GM06990 (cell line): Measurements from ENCODE around the gene CDC42BPA.
"Not testable (repeated sequence)": the region's sequence is repeated elsewhere in the genome, so short reads cannot be mapped to it uniquely, and the experiment has no call there.

Experiments
- DNase-seq: peaks from one replicate; pipeline ENCODE4 v3.0.0-alpha.2; 2011; ENCODE audit not compliant: insufficient read length; ENCODE audit errors: extremely low read depth
- H3K27me3 ChIP-seq: replicated peaks from 2 replicates; pipeline ENCODE4 v1.6.0; 2011; ENCODE audit warnings: low read length; ENCODE audit not compliant: control insufficient read depth, insufficient read depth
- H3K36me3 ChIP-seq: 2 replicates; pipeline ENCODE4 v1.5.1; 2011; ENCODE audit warnings: low read length; ENCODE audit not compliant: control insufficient read depth, insufficient read depth
- H3K4me3 ChIP-seq: replicated peaks from 2 replicates; pipeline ENCODE4 v1.5.1; 2011; ENCODE audit warnings: low read depth, mild to moderate bottlenecking, control low read depth, low read length
- TF ChIP-seq, protein P1 (sequence below): IDR thresholded peaks from 2 replicates; pipeline ENCODE4 v1.5.1; 2011; ENCODE audit warnings: low read length, control low read depth, mild to moderate bottlenecking, inconsistent platforms; ENCODE audit not compliant: insufficient read depth, poor library complexity, severe bottlenecking

The CDC42BPA gene

DNA sequence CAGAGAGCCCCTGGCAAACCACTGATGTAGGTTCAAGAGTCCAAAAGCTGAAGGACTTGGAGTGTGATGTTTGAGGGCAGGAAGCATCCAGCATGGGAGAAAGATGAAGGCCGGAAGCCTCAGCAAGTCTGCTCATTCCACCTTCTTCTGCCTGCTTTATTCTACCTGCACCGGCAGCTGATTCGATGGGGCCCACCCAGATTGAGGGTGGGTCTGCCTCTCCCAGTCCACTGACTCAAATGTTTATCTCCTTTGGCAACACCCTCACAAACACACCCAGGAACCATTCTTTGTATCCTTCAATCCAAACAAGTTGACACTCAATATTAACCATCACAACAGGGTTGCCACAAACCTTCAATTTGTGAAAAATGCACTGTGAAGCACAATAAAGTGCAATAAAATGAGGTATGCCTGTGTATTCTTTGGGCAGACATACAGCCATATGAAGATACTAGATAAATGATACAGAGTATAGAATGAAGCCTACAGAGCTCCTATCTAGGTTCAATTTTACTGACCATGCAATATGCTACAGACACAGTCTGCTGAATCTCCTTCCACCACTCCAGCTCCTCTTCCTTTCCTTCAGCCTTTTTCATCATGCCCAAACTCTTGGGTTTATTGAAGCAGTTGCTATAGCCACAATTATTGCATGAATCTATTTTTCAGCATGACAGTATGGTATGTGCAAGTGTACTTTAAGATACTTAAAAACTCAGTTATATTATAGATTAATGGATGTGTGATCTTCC lies 24.0 kb upstream of the CDC42BPA start:
- DNase-seq, result no peak
- Histone ChIP-seq H3K4me3 (no peak overlapping the region), H3K27me3 (no peaks in the 10 kb centered on the region), H3K36me3 (no peaks in the 10 kb centered on the region)
- TF ChIP-seq, protein P1, sequence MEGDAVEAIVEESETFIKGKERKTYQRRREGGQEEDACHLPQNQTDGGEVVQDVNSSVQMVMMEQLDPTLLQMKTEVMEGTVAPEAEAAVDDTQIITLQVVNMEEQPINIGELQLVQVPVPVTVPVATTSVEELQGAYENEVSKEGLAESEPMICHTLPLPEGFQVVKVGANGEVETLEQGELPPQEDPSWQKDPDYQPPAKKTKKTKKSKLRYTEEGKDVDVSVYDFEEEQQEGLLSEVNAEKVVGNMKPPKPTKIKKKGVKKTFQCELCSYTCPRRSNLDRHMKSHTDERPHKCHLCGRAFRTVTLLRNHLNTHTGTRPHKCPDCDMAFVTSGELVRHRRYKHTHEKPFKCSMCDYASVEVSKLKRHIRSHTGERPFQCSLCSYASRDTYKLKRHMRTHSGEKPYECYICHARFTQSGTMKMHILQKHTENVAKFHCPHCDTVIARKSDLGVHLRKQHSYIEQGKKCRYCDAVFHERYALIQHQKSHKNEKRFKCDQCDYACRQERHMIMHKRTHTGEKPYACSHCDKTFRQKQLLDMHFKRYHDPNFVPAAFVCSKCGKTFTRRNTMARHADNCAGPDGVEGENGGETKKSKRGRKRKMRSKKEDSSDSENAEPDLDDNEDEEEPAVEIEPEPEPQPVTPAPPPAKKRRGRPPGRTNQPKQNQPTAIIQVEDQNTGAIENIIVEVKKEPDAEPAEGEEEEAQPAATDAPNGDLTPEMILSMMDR, result no peak

DNA sequence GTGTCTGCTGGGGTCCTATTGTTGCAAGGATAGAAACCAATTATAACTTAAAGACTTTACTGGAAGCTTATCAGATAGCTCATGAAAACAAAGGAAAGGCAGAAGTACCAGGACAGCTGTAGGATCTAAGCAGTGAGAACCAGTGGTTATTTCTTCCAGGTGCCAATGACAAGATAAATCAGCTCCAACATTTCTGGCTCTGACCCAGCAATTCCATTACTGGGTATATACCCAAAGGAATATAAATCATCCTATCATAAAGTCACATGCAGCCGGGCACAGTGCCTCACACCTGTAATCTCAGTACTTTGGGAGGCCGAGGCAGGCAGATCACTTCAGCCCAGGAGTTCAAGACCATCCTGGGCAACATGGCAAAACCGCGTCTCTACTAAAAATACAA lies 17.8 kb upstream of the CDC42BPA start:
- H3K4me3 ChIP-seq, DNase-seq, H3K27me3 ChIP-seq, H3K36me3 ChIP-seq: not testable (repeated sequence)

GRCh38 chr1:227335242-227336020 lies 17.1 kb upstream of the CDC42BPA start:
- Histone ChIP-seq H3K27me3 (no peaks in the 10 kb centered on the region), H3K36me3 (no peaks in the 10 kb centered on the region), H3K4me3 (no peak overlapping the region)
- TF ChIP-seq, protein P1, result no peak
- no peak for DNase-seq

- Histone ChIP-seq H3K27me3 (no peaks in the 10 kb centered on the region), H3K4me3 (no peak overlapping the region), H3K36me3 (no peaks in the 10 kb centered on the region)
- TF ChIP-seq, protein P1, result no peak
- DNase-seq, result no peak
Observed at GRCh38 chr1:227333423-227333822, 15.1 kb upstream of the CDC42BPA start.

DNA sequence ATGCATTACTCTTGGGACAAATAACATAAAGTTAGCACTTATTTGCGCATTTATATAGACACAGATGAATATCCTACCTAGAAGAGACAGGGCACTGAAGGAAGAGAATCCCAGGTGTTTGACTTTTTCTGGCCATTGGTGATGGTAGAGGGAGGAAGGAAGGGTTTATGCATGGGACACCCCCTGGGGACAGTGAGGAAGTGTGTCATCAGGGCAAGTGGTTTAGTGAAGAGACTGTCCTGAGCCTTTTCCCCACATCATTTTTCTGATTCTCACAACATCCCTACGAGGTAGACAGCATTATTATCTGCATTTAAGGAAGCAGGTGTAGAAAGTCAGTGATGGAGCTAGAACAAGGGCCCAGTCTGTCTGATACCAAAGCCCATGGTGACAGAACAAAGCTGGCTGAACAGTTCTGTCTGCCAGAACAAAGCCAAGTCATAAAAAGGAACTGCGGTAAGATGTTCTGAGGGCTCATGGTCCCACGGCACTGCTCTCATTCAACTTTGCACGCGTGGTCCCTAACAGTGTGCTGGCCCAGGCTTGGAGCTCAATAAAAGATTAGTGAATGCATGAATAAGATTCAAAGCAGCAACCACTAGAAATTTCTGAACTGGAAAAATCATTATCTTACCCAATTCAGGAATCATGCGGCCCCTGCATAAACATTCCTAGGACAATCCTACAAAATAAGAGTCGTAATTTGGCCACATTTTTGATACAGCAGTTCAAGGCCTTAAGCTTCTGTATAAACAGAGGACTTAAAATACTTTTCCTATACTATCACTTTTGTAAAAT lies 12.2 kb upstream of the CDC42BPA start:
- TF ChIP-seq, protein P1, result no peak
- DNase-seq, result no peak

More for the DNA sequence above, 12.2 kb upstream of the CDC42BPA start:
- Histone ChIP-seq H3K4me3 (no peak overlapping the region), H3K36me3 (no peaks in the 10 kb centered on the region), H3K27me3 (no peaks in the 10 kb centered on the region)
